Measurements from ENCODE around the gene EIF2AK2. TPM values are rescaled to one million over a fixed set of nuclear protein-coding genes. Genes with fewer than 3 reads are reported as not detected.

EIF2AK2 gene
- total RNA-seq, 1 donor from 2014 or later = 37.0 TPM

DNA sequence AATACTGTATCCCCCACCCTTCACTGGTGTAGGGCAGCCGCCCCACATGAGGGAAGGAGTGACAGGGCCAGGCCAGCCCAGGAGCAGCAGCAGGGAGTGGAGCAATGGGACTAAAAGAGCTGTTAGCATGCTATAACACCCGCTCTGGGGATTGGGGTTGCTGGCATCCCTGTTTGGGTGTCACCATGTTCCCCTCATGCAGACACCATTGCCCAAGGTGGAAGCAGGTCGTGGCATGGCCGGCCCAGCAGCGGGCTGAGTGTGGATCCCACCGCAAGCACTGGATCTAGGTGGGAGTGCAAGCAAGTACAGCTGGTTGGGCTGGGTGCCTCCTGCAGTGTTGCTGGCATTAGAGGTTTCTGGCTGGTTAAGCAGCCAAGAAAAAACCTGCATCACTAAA lies 35.0 kb upstream of the EIF2AK2 start:
- Mint-ChIP-seq H3K27me3 (no peaks in the 10 kb centered on the region), H3K27ac (no peak overlapping the region), H3K36me3 (ENCODE audit: low read depth) (peaks cover 4% of the 10 kb centered on the region), H3K9me3 (no peaks in the 10 kb centered on the region), H3K4me1 (peaks cover 5% of the 10 kb centered on the region), H3K4me3 (no peak overlapping the region)
- intact Hi-C loops (cut with micrococcal nuclease) = no loop called here
- no peak for TF ChIP-seq CTCF (IDR thresholded peaks at IDR 0.05)
- DNase-seq = no peak
- no peak for ATAC-seq (ENCODE audit: low read depth)
- ChIA-PET CTCF (no interaction called here), POLR2A (no interaction called here)

DNA sequence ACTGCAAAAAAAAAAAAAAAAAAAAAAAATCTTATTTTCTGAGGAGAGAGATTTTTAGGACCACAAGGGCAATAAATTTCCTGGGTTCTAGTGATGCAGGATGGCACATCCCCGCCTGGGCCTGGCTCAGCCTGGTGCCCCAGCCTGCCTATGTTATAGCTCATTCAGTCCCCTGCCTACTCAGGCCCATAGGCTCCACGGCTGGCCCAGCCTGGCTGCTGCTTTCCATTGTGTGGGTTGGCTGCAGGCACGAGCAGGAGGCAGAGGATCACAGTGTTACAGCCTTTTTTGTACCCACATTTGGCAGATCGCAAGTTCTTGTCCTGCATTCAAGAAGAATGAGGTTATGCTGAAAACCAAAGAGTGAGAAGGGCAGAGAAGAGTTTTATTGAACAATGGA lies 34.5 kb upstream of the EIF2AK2 start:
- intact Hi-C loops (cut with micrococcal nuclease) = no loop called here

DNA sequence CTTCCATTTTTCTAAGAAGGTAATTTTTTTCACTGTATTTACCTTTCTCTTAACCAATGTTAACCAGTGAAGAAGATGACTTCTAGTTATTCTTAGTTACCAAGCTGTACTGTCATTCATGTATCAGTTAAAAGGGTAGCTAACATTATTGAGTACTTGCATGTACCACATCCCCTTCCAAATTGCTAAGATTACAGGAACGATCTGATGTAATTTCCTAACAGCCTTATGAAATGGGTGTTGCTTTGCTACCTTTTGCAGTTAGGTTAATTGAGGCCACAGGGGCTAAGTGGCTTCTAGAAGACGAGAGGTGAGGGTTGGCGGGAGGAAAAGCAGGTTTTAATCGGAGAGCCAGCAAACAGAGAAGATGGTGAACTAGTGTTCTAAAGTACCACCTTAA lies 33.5 kb upstream of the EIF2AK2 start:
- intact Hi-C loops (cut with micrococcal nuclease) = no loop called here
- H3K9me3 Mint-ChIP-seq = no peaks in the 10 kb centered on the region
- no peak for DNase-seq
- H3K4me1 Mint-ChIP-seq = no peaks in the 10 kb centered on the region
- H3K27ac Mint-ChIP-seq = no peak overlapping the region
- ChIA-PET CTCF (no interaction called here), POLR2A (no interaction called here)
- no peaks in the 10 kb centered on the region for H3K36me3 Mint-ChIP-seq (ENCODE audit: low read depth)
- ATAC-seq (ENCODE audit: low read depth) = no peak
- no peak for TF ChIP-seq CTCF (IDR thresholded peaks at IDR 0.05)
- no peaks in the 10 kb centered on the region for H3K27me3 Mint-ChIP-seq
- no peak overlapping the region for H3K4me3 Mint-ChIP-seq

More for the DNA sequence above, 34.5 kb upstream of the EIF2AK2 start:
- Mint-ChIP-seq H3K9me3 (no peaks in the 10 kb centered on the region), H3K36me3 (ENCODE audit: low read depth) (peaks cover under 1% of the 10 kb centered on the region), H3K27ac (no peak overlapping the region), H3K4me1 (peaks cover 2% of the 10 kb centered on the region), H3K27me3 (no peaks in the 10 kb centered on the region), H3K4me3 (no peak overlapping the region)
- DNase-seq (no peak), ATAC-seq (ENCODE audit: low read depth) (no peak)
- CTCF ChIA-PET = no interaction called here
- POLR2A ChIA-PET = no interaction called here
- no peak for TF ChIP-seq CTCF (IDR thresholded peaks at IDR 0.05)

- H3K27me3 Mint-ChIP-seq = no peaks in the 10 kb centered on the region
- no peaks in the 10 kb centered on the region for H3K36me3 Mint-ChIP-seq (ENCODE audit: low read depth)
- no peak overlapping the region for H3K27ac Mint-ChIP-seq
- intact Hi-C loops (cut with micrococcal nuclease) = no loop called here
- H3K4me3 Mint-ChIP-seq = no peak overlapping the region
- ChIA-PET CTCF (no interaction called here), POLR2A (no interaction called here)
- no peaks in the 10 kb centered on the region for H3K4me1 Mint-ChIP-seq
- DNase-seq (no peak), ATAC-seq (ENCODE audit: low read depth) (no peak)
- TF ChIP-seq CTCF (IDR thresholded peaks at IDR 0.05) = no peak
- no peaks in the 10 kb centered on the region for H3K9me3 Mint-ChIP-seq
These were observed 32.8 kb upstream of the EIF2AK2 start for GRCh38 chr2:37189452-37190153.

- POLR2A ChIA-PET = no interaction called here
- Mint-ChIP-seq H3K4me3 (no peak within 1 kb of the TSS), H3K36me3 (ENCODE audit: low read depth) (no peaks in the 10 kb centered on the region), H3K9me3 (no peaks in the 10 kb centered on the region), H3K4me1 (no peaks in the 10 kb centered on the region), H3K27ac (no peak within 1 kb of the TSS), H3K27me3 (no peaks in the 10 kb centered on the region)
- no peak for DNase-seq
- TF ChIP-seq CTCF (IDR thresholded peaks at IDR 0.05) = no peak
- intact Hi-C loops (cut with micrococcal nuclease) = no loop called here
- ATAC-seq (ENCODE audit: low read depth) = no peak
- CTCF ChIA-PET = no interaction called here
These were observed 31.8 kb upstream of the EIF2AK2 start, which contains the start of gene SULT6B1 for GRCh38 chr2:37188570-37188969. TSS of gene SULT6B1 (minus strand) at chr2:37188670. CDS start at chr2:37188640, 30 bp downstream.
